Mononuclear cell (primary cell): ENCODE measurements around the gene KNDC1. TPM values are rescaled to one million over a fixed set of nuclear protein-coding genes. Genes with fewer than 3 reads are reported as not detected.

ENCODE experiments used
- H3K27me3 ChIP-seq: 2 replicates; pipeline ENCODE4 v1.6.0; 2011; ENCODE audit warnings: low read length, control low read depth; ENCODE audit not compliant: insufficient read depth
- H3K4me1 ChIP-seq: 2 replicates; pipeline ENCODE4 v1.5.1; 2011; ENCODE audit warnings: mild to moderate bottlenecking, low read length, control low read depth; ENCODE audit not compliant: insufficient read depth
- H3K4me3 ChIP-seq: 2 replicates; pipeline ENCODE4 v1.5.1; 2011; ENCODE audit warnings: mild to moderate bottlenecking, low read length, moderate library complexity
- H3K9me3 ChIP-seq: 2 replicates; pipeline ENCODE4 v1.5.1; 2011; ENCODE audit warnings: low read depth, mild to moderate bottlenecking, control low read depth, low read length
- total RNA-seq: library from RNA; depleted of rRNA; stranded (reverse); fragments of >200 nt; gene quantifications from one replicate; pipeline ENCODE4 v1.2.3, GENCODE V29; 2012

The KNDC1 gene
- total RNA-seq, 1 donor: 0.94 TPM

DNA sequence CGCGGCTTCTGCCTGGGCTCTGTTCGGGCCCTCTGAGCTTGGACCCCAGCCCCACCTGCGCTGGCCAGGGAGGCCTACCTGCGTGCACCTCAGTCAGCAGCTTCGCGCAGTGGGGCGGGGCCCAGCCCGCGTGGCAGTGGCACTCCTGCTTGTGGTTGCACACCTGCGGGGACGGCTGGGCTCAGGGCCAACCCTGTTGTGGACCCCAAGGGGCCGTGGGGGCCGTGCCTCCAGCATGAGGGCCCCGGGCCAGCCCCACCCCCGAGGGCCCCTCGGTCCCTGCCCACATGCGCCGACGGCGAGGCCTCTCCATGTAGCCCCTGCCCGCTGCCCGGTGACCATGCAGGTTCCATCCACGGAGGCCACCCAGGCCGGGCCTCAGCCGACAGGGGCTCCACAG lies 109.3 kb downstream of the KNDC1 start:
- H3K27me3 ChIP-seq: no peaks in the 10 kb centered on the region
- peaks cover 23% of the 10 kb centered on the region for H3K4me1 ChIP-seq
- H3K9me3 ChIP-seq: no peaks in the 10 kb centered on the region
- H3K4me3 ChIP-seq: no peak overlapping the region

DNA sequence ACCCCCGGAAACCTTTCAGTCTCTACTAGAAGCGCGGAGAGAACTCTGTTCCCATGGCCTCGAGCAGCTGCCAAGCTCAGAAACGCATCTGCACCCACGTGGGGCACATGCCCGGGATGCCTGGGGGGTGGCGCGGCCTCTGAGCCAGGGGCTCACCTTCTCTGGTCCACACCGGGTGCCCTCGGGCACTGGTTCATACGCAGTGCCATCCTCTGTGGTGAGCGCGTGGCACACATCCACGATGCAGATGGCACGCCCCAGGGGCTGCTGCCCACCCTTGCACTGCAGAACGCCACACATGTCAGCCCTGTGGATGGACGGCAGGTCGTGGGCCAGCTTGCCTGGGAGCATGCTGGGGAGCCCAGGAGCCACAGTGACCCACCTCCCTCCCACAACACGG lies 110.2 kb downstream of the KNDC1 start:
- peaks cover 24% of the 10 kb centered on the region for H3K4me1 ChIP-seq
- no peaks in the 10 kb centered on the region for H3K9me3 ChIP-seq
- no peaks in the 10 kb centered on the region for H3K27me3 ChIP-seq
- no peak overlapping the region for H3K4me3 ChIP-seq

DNA sequence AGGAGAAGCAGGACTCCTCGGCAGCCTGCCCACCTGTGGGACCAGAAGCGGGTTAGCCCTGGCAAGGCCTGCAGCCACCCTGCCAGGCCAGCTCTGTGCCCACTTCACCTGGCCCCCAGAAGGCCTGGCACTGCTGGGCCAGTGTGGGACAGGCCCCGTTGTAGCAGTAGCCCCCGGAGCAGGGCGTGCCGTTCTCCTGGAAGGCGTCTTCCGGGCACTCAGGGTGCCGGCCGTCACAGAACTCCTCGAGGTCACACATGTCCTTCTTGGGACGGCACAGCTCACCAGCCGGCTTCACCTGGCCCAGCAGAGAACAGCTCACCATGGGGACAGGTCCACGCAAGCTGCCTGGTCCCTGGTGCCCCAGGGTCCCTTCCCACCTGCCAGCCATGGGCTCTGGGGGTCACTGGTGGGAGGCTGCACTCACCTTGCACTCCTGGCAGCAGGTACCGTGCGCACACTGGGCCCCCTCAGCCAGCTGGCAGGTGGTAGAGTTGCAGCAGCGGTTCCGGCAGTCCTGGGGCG lies 110.8 kb downstream of the KNDC1 start:
- Histone ChIP-seq H3K27me3 (no peaks in the 10 kb centered on the region), H3K4me3 (no peak overlapping the region), H3K9me3 (no peaks in the 10 kb centered on the region), H3K4me1 (peaks cover 24% of the 10 kb centered on the region)

DNA sequence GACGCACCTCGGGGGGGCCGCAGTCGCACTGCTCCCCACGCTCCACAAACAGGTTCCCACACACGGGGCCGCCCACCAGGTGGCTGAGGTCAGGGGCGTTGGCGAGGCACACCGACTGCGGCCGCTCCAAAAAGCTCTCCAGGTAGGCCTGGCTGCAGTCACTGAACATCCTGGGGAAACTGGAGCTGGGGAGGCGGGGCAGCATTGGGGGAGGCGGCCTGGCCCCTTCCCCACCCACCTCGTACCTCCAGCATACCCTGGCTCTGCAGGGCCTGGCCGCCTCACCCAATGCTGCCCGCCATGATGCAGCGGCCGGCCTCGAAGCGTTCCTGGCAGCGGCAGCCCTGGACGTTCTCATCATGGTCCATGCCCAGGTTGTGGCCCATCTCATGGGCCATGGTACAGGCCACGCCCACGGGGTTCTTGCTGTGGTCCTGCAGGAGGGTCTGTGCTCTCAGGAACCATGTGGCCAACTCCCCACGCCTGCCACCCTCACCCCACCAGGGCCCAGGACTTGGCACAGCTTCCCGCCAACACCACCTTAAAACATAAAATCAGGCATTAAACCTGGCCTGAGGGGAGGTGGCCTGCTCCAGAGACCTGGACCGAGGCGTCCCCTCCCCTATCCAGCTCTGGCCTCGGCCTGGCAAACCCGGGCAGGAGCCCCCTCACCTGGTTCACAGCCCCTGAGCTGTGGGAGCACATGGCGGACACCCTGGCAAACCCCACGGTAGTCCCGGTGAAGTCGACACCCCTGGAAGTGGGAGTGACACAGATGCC lies 111.7 kb downstream of the KNDC1 start:
- Histone ChIP-seq H3K4me3 (no peak overlapping the region), H3K4me1 (peaks cover 30% of the 10 kb centered on the region), H3K9me3 (no peaks in the 10 kb centered on the region), H3K27me3 (no peaks in the 10 kb centered on the region)

DNA sequence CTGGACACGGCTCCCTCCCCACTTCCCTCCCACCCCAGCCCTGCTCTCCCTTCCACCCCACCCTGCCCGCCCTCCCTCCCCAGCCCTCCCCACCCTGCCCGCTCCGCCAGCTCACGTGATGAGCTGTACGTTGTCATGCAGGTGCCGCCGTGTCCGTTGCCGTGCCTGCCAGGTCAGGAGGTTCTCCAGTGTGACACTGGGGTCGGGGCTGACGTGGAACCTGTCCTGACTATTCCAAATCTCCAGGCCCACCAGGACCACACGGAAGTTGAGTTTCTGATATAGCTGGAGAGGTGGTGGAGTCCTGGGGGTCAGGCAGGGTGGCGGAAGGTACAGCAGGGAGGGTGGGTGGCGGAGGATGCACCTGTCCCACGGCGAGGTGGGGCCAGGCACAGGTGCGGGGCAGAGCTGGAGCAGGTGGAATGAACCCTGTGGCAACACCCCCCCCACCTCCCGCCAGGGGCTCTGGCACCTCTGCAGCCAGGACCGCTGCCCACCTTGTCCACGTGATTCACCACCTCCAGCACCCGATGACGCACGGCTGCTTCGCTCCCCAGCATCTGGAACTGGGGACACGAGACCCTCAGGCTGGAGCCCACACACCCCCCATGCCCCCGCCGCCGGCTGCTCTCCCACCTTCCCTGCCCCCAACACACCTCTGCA lies 112.4 kb downstream of the KNDC1 start:
- Histone ChIP-seq H3K9me3 (no peaks in the 10 kb centered on the region), H3K4me3 (no peak overlapping the region), H3K27me3 (no peaks in the 10 kb centered on the region), H3K4me1 (peaks cover 37% of the 10 kb centered on the region)

DNA sequence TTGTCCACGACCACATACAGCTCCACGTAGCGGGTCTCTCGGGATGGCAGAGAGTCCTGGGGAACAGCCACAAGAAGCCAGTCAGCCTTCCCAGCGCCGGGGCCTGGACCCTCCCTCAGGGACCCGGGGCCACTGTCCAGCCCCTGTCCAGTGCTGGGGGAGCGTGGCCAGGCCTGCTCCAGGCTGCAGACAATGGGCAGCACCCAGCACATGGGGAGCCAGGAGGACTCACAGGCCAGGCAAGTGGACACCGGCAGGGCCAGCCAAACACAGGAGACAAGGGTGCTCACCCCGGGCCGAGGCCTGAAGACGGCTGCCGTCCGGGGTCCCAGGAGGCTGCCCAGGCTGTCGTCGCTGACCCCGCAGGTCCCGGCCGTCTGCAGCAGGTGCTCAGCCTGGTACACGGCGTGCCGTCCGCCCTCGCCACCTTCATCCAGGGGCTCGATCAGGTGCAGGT lies 113.0 kb downstream of the KNDC1 start:
- Histone ChIP-seq H3K27me3 (no peaks in the 10 kb centered on the region), H3K4me1 (peaks cover 43% of the 10 kb centered on the region), H3K9me3 (no peaks in the 10 kb centered on the region), H3K4me3 (no peak overlapping the region)

DNA sequence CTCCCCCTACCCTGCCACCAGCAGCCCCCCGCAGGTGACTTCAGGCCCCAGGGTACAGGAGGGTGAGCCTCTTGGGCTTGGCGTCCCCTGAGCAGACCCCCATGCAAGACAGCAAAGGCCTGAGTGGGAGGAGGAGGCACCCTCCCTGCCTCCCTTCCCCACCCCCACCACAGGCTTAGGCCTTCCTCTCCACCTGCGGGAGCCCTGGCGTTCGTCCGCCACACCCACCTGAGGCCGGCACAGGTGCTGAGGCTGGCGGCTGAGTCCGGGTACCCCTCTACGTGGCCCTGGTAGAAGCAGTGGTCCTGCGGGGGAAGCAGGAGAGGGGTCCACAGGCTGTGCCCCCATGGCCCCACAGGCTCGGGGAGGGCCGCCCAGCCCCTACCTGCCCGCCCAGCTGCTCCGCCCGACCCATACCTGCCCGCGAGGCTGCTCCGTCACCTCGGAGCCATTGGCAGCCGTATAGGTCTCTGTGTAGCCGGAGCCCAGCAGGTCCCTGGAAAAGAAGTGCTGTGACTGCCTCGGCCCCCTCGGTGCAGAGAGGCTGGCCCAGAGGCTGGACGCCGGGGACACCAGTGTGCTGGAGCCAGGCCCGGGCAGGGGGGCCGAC lies 113.6 kb downstream of the KNDC1 start:
- Histone ChIP-seq H3K27me3 (no peaks in the 10 kb centered on the region), H3K4me3 (no peak overlapping the region), H3K9me3 (no peaks in the 10 kb centered on the region), H3K4me1 (peaks cover 49% of the 10 kb centered on the region)

DNA sequence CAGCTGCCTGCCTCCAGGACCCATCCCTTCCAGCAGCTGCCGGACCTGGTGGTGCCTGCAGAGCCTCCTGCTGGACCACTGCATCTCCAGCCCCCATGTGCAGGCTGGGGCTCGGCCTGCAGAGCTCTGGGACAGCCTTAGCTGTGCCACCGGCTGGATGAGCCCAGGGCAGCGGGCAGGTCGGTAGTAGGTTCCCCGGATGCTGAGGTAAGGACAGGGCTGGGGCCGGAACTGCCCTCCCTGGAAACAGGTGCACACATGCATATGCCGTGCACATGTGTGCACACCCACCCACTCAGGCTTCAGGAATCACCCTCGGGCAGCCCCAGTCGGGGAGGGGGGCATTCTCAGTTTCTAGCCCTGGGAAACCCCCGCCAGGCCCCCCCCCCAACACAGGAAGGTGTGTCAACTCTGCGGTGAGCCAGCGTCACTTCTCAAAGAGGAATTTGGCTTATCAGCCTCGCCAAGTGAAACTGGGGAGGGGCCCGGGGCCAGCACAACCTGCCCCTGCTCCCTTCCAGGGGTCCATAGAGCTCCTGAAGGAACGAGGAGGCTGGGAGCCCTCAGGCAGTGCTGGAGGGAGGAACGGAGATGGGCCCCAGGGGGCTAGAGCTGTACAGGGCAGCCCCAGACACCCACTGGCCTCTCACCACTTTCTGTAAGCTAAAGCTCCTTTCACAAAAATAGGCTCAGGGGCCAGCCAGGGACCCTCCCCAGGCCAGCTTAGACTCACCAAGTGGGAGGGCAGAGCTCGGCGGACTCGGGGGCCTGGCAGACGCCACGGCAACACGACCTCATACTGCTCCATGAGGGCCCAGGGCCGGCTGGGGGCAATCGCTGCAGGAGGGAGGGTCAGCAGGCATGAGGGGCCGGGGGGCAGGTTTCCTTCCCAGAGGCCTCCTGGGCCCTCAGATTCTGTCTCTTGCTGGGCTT lies 115.0 kb downstream of the KNDC1 start:
- peaks cover 63% of the 10 kb centered on the region for H3K4me1 ChIP-seq
- H3K9me3 ChIP-seq: no peaks in the 10 kb centered on the region
- H3K27me3 ChIP-seq: no peaks in the 10 kb centered on the region
- H3K4me3 ChIP-seq: peak overlapping the region; percentile 72

DNA sequence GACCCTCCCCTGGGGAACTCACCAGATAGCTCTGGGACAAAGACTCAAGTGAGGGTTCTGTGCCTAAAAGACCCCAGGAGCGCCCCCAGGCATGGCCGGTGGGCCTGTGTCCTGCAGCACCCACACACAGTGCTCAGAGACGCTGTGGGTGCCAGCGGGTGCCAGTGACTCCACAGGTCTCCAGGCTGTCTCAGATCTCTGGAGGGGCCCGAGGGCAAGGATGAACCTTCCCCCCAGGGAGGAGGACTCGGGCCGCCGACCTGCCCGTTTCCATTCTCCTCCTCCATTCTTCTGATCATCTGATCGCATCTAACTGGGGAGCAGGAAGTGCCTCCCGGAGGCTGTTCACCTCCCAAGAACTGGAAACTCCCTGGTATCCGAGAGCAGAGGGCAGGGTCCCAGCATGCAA lies 115.7 kb downstream of the KNDC1 start:
- no peaks in the 10 kb centered on the region for H3K9me3 ChIP-seq
- H3K4me3 ChIP-seq: peak overlapping the region; percentile 72
- no peaks in the 10 kb centered on the region for H3K27me3 ChIP-seq
- H3K4me1 ChIP-seq: peaks cover 70% of the 10 kb centered on the region

Other genes with a start within 250 kb of the KNDC1 start
- under 0.01 TPM for gene CFAP46, start 217.6 kb upstream of the KNDC1 start, total RNA-seq
- gene ADGRA1, start 72.3 kb upstream of the KNDC1 start, total RNA-seq: not detected
- not detected for gene UTF1, start 70.0 kb downstream of the KNDC1 start, total RNA-seq
- gene VENTX, start 77.6 kb downstream of the KNDC1 start, total RNA-seq: 2.0 TPM
- gene ADAM8, start 116.6 kb downstream of the KNDC1 start, total RNA-seq: 84.9 TPM
- 54.9 TPM for gene TUBGCP2, start 148.7 kb downstream of the KNDC1 start, total RNA-seq
- 16.8 TPM for gene ZNF511, start 148.7 kb downstream of the KNDC1 start, total RNA-seq
- 0.73 TPM for gene CALY, start 176.7 kb downstream of the KNDC1 start, total RNA-seq
- not detected for gene PRAP1, start 187.2 kb downstream of the KNDC1 start, total RNA-seq
- gene FUOM, start 197.8 kb downstream of the KNDC1 start, total RNA-seq: 7.1 TPM
- 13.5 TPM for gene ECHS1, start 213.1 kb downstream of the KNDC1 start, total RNA-seq
- 1.9 TPM for gene PAOX, start 219.0 kb downstream of the KNDC1 start, total RNA-seq
- gene MTG1, start 233.9 kb downstream of the KNDC1 start, total RNA-seq: 14.9 TPM